Suprapubic skin (tissue), 3 donors: Measurements from ENCODE around the gene AFF4.

Experiments
- CTCF ChIP-seq, 2 donors: fragments of 200-600 bp in 1 of 2; fragments of 450-650 bp in 1 of 2; sonication (generic) in 1 of 2; IDR thresholded peaks; one replicate each; pipeline ENCODE4 v1.5.1; 2016 to 2019; ENCODE audit warnings: antibody characterized with exemption in 2 of 2, mild to moderate bottlenecking in 1 of 2, moderate library complexity in 1 of 2
- EP300 ChIP-seq: sonication (generic); formaldehyde crosslinking; IDR thresholded peaks from one replicate; pipeline ENCODE4 v1.6.1; 2017; ENCODE audit warnings: antibody characterized with exemption
- POLR2A ChIP-seq, 2 donors: fragments of 450-650 bp; IDR thresholded peaks; one replicate each; pipeline ENCODE4 v1.6.1; 2017; ENCODE audit warnings: antibody characterized with exemption in 2 of 2, mild to moderate bottlenecking in 2 of 2, moderate library complexity in 2 of 2

- no peak for TF ChIP-seq CTCF (IDR thresholded peaks at IDR 0.05)
- no peak for TF ChIP-seq POLR2A (IDR thresholded peaks at IDR 0.05)
- TF ChIP-seq EP300 = no peak
Measured at GRCh38 chr5:132987531-132988408, 24.3 kb upstream of the AFF4 start.
